ENCODE results near the gene USH2A.

The USH2A gene

DNA sequence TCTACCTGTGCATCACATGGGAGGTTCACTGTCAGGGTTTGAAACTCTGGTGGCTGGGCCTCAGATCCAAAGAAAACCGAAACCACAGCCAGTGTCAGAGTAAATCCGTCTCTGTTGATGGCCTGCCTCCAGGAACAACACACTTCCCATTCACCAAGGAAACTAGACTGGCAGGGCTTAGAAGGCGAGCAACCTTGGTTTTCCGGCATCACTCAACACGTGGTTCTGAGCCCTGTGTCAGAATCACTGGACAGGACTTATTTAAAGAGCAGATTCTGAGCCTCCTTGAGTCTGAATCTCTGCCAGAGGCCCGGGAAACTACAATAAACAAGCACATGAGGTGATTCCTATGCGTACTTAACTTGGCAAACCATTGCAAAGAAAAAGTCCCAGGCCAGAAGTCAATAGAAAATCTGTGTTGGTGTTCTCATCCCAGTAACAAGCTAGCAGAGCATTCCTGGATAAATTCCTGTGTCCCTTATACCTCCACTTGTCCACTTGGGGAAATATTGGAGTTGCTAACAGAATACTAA lies 786.1 kb downstream of the USH2A start:
- peak; percentile 8 for DNase-seq (ENCODE audit: low spot score)

DNA sequence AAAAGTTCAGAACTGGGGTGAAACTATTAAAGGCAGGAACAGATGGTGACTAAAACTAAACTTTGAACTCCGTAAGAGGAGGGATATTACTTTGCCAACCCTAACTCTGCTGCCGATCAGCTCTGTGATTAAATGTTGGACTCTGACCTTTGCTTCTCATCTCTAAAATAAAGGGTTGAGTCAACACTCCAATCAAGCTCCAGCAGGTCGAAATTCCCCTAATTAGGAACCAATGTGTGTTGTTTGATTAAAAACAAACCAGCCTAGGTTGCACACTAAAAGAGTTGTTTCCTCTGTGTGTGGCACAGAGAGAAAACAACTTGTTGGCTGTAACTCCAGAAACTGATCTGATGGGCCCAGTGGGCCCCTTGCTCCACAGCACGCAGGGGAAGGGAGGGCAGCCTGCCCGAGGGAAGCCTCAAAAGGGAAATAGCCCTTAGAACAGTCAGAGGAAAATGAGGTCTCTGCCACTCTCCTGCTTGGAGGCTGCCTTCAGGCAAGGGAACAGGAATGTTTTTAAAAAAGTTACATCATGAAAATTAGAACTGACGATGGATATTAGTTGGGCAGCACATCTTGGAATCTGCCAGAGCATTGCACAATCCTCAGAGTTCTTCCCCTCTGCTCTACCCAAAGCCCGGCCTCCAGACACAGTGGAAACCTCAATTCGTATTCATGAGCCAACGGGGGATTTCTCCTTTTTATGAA lies 786.8 kb downstream of the USH2A start:
- no peak for DNase-seq (ENCODE audit: low spot score)

DNA sequence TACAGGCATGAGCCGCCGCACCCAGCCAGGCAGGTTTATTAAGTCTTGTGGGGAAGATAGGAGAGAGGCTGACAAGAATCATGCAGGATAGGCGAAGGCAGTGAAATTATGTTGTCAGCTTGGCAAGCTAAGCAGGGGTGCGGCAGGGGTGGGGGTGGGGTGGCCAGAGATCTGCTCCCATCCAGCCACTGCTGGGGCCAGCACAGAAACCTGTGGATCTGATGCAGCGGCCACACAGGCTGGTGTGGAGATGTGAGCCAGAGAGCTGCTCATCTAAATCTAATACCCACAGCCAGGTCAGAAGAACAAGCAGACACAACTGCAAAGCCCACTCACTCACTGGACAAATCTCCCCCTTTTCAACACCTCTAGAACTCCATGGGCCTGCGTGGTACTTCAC lies 787.4 kb downstream of the USH2A start:
- DNase-seq (ENCODE audit: low spot score) = no peak

DNA sequence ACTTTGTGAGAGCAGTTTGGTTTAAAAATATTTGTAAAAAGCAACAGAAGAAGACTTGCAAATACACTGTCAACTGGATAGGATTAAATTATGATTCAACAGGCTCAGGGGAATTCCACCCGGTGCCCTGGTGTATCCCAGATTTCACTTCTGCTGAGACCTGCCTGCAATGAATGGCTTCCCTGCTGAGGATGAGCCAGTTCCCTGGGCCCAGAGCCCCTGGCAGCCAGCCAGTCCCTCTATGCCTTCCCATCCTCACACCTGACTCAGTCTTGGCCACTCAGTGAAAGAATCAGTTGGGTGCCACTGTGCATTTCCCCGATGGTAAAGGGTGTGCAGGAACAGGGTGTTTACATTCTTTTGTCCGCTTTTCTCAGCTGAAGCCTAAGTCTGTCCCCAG lies 791.8 kb downstream of the USH2A start:
- no peak for DNase-seq (ENCODE audit: low spot score)

DNA sequence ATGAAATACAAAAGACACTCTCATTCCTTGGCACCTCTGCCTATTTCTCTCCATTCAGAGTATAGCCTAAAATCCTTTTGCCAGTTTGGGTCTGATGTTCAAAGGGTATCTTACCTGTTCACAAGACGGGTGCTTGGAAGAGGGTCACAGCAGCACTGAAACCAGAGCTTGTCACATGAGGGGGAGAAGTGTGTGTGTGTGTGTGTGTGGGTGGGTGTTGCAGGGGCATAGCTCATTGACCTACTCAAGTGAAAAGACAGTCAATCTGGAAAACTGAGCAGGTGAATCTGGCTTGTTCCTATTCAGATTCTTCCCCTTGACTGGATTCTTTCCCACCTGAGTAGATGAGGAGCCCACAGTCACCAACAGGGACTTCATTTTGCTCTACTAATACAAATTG lies 792.2 kb downstream of the USH2A start:
- no peak for DNase-seq (ENCODE audit: low spot score)

DNA sequence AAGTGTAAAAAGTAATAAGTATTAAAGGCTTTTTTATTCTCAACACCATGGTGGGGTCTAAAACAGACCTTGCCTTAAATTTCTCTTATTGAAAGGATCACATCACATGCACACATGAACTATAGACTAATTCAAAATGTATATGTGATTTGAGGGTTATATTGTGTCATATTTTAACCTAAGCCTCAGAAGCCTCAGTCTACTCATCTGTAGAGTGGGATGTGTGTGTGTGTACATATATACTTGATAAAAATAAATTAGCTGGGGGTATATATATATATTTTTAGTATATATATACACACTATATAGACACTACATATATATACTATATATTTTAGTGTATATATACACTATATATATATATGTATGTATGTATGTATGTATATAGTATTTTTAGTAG lies 797.3 kb downstream of the USH2A start:
- no peak for DNase-seq (ENCODE audit: low spot score)

DNA sequence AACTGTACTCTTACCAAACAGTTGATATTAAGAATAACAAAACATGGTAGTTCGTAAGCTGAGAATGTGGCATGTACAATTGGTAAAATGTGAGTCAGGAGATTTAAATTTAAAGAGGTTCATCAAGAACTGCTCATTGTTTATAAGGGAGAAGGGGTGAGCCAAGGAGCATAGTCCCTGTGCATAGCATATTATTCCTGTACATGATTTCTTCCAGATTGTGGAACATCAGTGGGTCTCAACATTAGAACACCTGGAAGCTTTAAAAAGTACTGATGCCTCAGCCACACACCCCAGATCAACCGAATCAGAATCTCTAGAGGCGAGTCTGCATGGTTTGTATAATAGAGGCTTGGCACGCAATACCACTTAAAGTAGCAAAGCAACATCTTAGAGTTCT lies 800.1 kb downstream of the USH2A start:
- no peak for DNase-seq (ENCODE audit: low spot score)

DNA sequence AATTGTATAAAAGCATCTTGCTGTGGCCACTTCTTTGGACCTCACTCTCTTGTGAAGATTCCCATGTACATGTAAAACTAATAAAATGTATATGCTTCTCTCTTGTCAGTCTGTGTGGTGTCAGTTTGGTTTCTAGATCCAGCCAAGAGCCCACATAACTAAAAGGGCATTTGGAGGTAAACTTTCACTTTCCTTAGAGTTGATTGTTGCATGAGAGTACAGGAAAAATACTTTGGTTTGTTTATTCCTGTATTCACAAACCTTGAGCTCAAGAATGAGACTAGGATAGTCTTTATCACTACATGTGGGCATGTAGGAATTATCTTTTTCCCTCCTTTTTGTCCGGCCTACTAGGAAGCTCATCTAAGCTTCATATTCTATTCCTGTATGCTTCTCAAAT lies 805.3 kb downstream of the USH2A start:
- DNase-seq (ENCODE audit: low spot score) = no peak

DNA sequence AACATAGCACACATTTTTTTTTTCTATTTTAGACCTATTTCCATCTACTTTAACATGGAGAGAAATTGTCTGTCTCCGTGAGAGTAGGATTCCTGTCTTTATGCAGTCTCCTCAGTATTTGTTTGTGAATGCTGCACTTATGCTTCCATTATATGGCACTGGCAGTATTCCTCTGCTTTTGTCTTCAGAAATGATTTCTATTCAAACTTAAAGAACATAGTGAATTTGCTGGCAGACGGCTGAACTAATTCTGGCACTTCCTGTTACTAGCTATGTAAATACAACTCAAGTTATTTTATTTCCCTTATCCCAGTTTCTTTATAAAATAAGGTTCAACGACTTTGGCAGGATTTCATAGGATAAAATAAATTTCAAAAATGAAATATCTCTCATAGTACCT lies 810.9 kb downstream of the USH2A start:
- DNase-seq (ENCODE audit: low spot score) = no peak

DNA sequence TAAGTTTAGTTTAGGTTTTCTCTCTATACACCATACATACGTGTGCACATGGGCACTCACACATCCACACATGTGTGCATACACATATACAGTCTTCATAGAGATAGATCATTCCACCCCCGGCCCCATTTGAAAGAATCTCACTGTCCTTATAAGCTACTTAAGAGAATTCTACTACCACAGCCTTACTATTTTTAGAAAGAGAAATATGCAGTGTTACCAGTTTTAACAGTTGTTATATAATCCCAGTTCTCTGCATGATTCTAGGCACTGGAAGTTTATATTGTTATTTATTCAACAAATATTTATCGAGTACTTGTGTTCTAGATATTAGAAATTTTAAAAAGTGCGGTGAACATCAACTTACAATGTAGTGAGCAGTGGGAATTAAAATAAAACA lies 814.6 kb downstream of the USH2A start:
- no peak for DNase-seq (ENCODE audit: low spot score)

DNA sequence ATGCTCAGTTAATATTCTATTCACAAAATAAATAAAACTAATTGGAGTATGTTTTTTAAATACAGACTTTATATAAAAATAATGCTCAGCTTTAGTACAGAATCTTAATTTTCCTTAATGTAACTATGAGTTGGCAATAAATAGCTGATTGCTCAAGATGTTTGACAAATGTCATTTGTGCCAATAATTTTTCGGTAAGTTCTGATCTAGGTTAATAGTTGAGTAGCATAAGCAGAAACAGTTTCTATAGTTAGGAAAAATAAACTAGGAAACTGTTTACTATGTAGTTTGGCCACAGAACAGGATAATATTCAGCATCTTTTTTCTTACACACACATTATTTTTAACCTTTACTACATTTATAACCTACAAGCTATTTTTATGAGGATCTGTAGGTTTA lies 815.8 kb downstream of the USH2A start:
- no peak for DNase-seq (ENCODE audit: low spot score)

DNA sequence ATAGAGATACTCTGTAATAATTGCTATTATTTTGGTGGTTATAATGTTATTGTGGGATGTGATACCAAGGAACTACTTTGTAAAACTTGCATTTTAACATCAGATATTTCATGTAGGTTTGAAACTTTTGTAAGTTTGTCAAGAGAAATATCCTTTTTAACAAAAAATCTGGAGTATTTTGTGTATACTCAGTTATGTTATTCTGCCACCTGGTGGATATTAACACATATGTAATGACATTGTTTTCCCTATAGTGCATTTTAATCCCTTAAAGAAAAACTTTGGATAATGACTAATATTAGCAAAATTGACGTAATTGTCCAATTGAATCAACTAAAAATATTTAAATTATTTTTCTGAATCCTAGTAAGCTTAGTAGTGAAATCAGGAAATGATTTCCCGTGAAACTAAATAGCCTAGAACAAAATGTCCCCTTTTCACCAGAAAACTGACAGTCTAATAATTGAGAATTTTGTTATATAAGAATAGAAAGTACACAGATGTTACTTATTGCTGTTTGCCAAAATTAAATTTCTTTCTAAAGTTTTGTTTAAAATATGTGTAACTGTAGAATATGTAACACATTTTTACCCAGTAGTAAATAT lies 816.6 kb downstream of the USH2A start:
- no peak for DNase-seq (ENCODE audit: low spot score)

DNA sequence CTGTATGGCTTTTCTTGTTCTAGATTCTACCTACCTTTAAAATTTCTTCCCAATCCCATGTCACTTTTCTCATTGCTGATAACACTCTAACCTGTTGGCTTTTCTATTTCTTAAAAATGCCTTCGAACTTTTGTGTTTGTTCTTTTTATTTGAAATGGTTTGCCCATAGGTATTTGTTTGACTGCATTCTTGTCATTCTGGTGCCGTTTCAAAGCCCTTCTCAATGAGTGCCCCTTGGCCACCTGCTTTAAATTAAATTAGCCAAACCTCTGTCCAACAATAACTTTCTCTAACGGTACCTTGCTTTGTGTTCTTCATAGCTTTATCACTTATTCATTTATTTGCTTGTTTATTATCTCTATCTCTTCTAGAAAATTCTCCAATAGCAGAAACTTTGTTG lies 817.2 kb downstream of the USH2A start:
- no peak for DNase-seq (ENCODE audit: low spot score)

DNA sequence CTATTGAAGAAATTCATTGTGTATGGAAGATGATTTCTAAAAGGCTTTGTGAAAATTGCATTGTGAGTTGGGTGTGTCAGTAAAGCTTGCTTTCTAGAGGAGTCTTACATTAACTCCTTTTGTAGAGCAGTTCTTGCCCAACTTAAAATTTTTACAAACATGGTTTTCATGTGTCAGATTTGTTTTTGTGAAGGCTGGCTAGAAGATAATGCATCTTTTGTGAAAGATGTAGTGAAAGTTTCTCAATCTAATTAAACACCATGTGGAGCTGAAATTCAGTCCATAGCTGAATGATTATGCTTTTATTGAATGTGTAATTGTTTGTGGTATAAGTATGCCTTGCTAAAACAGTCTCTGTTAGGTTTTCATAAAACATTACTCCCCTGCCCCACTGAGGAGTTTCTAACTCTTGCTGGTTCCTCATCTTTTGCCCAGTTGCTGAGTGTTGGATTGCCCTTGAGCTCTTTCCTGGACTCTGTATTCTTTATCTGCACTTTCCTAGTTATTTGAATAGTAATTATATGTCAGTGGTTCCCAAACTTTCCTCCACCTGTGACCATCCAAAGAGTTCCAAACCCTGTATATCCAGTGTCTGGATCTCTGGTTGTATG lies 818.1 kb downstream of the USH2A start:
- DNase-seq (ENCODE audit: low spot score) = no peak

DNA sequence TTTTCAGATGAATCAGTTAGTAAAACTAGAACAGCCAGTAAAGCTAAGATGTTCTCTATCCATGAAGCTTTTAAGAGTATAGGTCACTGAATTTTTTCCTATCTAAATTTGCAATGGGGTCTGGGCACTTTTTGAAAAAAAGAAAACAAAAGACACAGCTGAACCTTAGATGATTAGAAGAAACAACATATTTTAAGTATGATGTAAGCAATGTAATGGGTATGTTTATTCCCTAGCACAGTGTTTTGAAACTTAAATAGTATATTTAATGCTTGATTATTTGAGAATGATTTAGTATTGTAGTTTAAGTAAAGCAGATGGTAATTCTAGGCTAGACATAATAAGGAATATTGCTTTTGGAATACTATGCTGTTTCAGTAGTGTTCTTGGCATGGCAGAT lies 819.9 kb downstream of the USH2A start:
- DNase-seq (ENCODE audit: low spot score) = no peak

DNA sequence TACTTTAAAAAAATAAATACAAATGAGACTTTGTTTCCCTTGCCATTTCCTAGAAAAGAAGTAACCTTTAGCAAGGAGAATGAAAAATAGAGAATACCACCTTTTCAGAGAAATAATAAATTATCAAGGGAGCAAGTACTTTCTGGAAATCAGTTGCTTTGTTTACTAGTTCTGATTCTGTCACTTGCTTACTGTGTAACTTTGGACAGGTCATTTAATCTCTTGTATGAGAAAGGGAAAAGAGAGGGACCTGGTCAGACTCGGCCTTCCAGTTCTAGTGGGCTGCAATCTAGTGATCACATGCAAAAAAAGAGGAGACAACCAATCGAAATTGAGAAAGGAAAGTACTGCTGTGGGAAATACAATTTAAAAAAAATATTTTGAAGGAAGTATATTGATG lies 822.0 kb downstream of the USH2A start:
- no peak for DNase-seq (ENCODE audit: low spot score)

DNA sequence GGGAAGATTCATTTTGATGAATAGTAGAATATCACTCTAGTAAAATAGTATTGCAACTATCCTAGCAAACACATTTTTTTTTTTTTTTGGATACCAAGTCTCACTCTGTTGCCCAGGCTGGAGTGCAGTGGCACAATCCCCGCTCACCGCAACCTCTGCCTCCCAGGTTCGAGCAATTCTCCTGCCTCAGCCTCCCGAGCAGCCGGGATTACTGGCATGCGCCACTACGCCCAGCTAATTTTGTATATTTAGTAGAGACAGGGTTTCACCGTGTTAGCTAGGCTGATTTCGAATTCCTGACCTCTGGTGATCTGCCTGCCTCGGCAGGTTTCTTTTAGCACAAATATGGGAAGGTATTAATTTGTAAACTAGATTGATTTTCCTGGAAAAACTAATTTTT lies 822.4 kb downstream of the USH2A start:
- no peak for DNase-seq (ENCODE audit: low spot score)

DNA sequence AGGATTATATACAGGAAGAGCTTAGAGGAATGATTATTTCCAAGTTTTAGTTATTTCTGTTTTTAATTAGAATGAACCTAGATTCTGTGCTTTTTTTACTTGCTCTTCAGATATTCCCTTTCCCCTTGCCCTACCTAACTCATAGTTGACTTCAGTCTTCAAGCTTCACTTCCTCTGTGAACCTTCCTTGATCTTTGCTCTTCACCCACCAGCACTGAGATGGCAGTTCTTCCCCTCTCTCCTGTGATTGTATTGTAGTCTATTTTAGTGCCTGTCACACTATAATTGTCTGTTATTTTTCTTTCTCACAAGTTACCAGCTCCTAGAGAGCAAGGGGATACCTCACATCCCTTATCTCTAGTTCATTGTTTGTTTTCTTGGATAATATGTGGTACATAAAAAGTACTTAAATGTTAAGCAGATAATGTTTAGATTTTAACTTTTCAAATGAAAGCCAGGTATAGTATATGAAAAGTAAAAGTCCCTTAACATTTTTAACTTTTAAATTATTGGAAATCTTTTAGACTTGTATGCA lies 822.9 kb downstream of the USH2A start:
- no peak for DNase-seq (ENCODE audit: low spot score)

DNA sequence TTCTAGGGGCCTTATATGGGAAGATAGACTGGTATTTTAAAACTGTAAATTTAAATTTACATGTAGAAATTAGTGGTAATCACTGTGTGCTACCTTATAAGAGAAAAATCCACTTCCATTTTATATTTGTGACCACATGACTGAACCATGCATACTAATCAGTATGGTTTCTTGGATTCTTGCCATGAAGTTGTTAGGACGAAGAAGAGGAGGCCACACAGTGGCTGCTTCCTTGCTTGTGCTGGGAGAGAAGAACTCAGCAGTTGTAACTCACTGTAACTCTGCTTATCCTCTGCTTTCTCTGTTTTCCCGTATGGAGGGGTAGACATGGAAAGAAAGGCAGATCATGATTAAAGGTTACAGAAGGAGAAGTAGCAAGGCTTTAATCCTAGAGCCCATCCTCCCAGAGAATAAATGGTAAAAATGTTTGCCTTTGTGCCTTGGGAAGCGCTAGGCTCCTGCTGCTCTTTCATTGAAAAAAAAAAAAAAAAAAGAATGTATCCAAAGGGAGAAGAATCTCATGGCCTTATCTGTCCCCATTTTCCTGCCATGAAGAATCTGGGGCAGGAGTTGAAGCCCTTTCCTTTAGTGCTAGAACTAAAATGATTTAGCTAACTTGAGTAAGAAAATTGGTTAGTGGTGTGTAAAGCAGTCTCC lies 823.7 kb downstream of the USH2A start:
- DNase-seq (ENCODE audit: low spot score) = peak; percentile 11

DNA sequence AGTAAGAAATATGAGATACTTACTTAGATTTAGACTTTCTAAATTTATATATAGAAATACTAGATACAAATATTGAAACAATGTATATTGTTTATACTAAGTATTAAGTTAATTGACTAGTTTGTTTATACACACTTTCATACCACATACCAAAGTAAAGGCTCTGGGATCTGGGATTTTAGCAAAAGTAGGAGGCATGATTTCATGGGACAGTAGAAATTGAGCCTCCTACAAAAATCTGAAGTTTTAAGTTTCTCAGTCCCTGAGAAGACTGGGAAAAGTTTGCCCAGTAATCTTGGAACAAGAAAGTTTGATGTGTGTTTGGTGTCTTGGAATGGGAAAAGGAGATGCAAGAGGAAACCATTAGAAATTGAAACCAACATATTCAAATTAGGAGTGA lies 825.3 kb downstream of the USH2A start:
- DNase-seq (ENCODE audit: low spot score) = no peak

DNA sequence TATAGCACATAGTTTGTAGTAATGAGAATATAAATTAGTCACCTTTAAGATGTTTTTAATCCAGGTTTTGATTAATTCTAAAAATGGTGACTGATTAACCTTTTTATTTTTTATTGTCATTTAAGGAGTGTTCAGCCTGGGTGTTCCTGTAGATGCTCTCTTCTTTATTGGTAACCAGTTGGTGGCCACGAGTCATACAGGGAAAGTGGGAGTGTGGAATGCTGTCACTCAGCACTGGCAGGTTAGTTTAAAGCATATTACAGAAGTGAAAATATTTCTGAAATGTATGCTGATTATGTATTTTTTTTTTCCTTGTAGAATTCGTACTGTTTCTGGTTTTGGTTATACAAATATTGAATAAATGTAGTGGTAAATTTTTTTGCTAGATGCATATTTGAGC lies 828.0 kb downstream of the USH2A start:
- no peak for DNase-seq (ENCODE audit: low spot score)

DNA sequence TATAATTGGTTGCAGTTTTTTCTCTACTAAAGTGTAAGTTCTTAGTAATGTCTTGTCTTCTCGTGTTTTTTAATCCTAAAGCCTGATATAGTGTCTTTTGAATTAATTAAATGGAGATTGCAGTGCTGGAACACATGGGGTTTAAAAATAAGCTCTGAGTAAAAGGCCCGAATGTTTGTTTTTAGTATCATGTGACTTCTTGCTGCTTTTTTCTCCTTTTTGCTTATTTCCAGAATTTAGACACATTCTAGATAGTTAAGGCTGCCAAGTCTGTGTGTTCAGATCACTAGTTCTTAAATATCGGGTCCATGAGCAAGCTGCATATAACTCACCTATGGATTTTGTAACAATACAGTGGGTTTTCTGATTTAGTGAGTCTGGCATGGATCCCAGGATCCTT lies 828.6 kb downstream of the USH2A start:
- DNase-seq (ENCODE audit: low spot score) = no peak

Data from putamen (tissue), 1 donor.